Neural cell (in vitro differentiated cells): ENCODE measurements around the gene HDAC9. TPM values are rescaled to one million over a fixed set of nuclear protein-coding genes. Genes with fewer than 3 reads are reported as not detected.

Source experiments
- H2AFZ ChIP-seq: fragments of 200-600, 300-800 bp; sonication (generic), shearing (Covaris generic); 2 replicates; pipeline ENCODE4 v1.6.0; 2014; ENCODE audit warnings: low read depth, mild to moderate bottlenecking, antibody characterized with exemption, low read length, moderate library complexity
- H3F3A ChIP-seq: fragments of 200-600 bp; shearing (Covaris generic); 2 replicates; pipeline ENCODE4 v1.6.1; 2016; ENCODE audit warnings: mild to moderate bottlenecking, moderate library complexity, mixed read lengths, antibody characterized with exemption, low read length; ENCODE audit not compliant: insufficient read depth, poor library complexity, severe bottlenecking
- H3K27ac ChIP-seq: fragments of 200-600, 300-800 bp; sonication (generic), shearing (Covaris generic); 2 replicates; pipeline ENCODE4 v1.5.1; 2014; ENCODE audit warnings: mild to moderate bottlenecking, low read length, moderate library complexity
- H3K27me3 ChIP-seq: fragments of 300-800, 200-600 bp; sonication (generic), shearing (Covaris generic); 2 replicates; pipeline ENCODE4 v1.6.0; 2014; ENCODE audit warnings: mild to moderate bottlenecking, low read depth, low read length, moderate library complexity; ENCODE audit not compliant: insufficient read depth
- H3K36me3 ChIP-seq: fragments of 300-800, 200-600 bp; sonication (generic), shearing (Covaris generic); 2 replicates; pipeline ENCODE4 v1.5.1; 2014; ENCODE audit warnings: mild to moderate bottlenecking, antibody characterized with exemption, low read length, moderate library complexity; ENCODE audit not compliant: insufficient read depth
- H3K4me2 ChIP-seq: fragments of 300-800, 200-600 bp; sonication (generic), shearing (Covaris generic); 2 replicates; pipeline ENCODE4 v1.6.0; 2014; ENCODE audit warnings: mild to moderate bottlenecking, low read length
- H3K4me3 ChIP-seq: fragments of 300-800, 200-600 bp; sonication (generic), shearing (Covaris generic); 2 replicates; pipeline ENCODE4 v1.5.1; 2014; ENCODE audit warnings: mild to moderate bottlenecking, low read length, moderate library complexity
- H3K79me2 ChIP-seq: fragments of 200-600 bp; shearing (Covaris generic); replicated peaks from 2 replicates; pipeline ENCODE4 v1.6.0; 2014; ENCODE audit warnings: mild to moderate bottlenecking, low read length, moderate library complexity; ENCODE audit not compliant: insufficient read depth
- H3K9ac ChIP-seq: fragments of 300-800, 200-600 bp; sonication (generic), shearing (Covaris generic); 2 replicates; pipeline ENCODE4 v1.6.1; 2016; ENCODE audit warnings: mild to moderate bottlenecking, low read length, mixed read lengths
- H3K9me2 ChIP-seq: fragments of 200-600 bp; shearing (Covaris generic); 2 replicates; pipeline ENCODE4 v1.6.1; 2016; ENCODE audit warnings: mild to moderate bottlenecking, low read length, mixed read lengths; ENCODE audit not compliant: insufficient read depth
- H3K9me3 ChIP-seq: fragments of 200-600, 300-800 bp; sonication (generic), shearing (Covaris generic); 2 replicates; pipeline ENCODE4 v1.6.1; 2016; ENCODE audit warnings: mild to moderate bottlenecking, mixed run types, low read length, moderate library complexity, mixed read lengths
- H4K20me1 ChIP-seq: fragments of 200-600 bp; shearing (Covaris generic); 2 replicates; pipeline ENCODE4 v1.6.1; 2016; ENCODE audit warnings: mild to moderate bottlenecking, mixed run types; ENCODE audit not compliant: insufficient read depth
- CTCF ChIP-seq: fragments of 450-650 bp; IDR thresholded peaks from 2 replicates; pipeline ENCODE4 v1.5.1; 2014; ENCODE audit warnings: antibody characterized with exemption, mild to moderate bottlenecking, moderate library complexity; ENCODE audit not compliant: poor library complexity, severe bottlenecking
- EP300 ChIP-seq: fragments of 450-650 bp; conservative IDR thresholded peaks from 2 replicates; pipeline ENCODE4 v1.6.1; 2014; ENCODE audit warnings: antibody characterized with exemption, mild to moderate bottlenecking, moderate library complexity; ENCODE audit not compliant: poor library complexity, severe bottlenecking
- EZH2 ChIP-seq: fragments of 200-600, 300-800 bp; shearing (Covaris generic), sonication (generic); IDR thresholded peaks from 2 replicates; pipeline ENCODE4 v1.6.1; 2014; ENCODE audit warnings: antibody characterized with exemption, low read length, borderline replicate concordance, mild to moderate bottlenecking; ENCODE audit not compliant: insufficient read depth, poor library complexity, severe bottlenecking
- MXI1 ChIP-seq: fragments of 450-650 bp; conservative IDR thresholded peaks from 2 replicates; pipeline ENCODE4 v1.6.1; 2014; ENCODE audit warnings: antibody characterized with exemption, mild to moderate bottlenecking; ENCODE audit not compliant: poor library complexity, severe bottlenecking
- POLR2AphosphoS5 ChIP-seq: IDR thresholded peaks from 2 replicates; pipeline ENCODE4 v1.6.1; 2012
- RAD21 ChIP-seq: fragments of 450-650 bp; conservative IDR thresholded peaks from 2 replicates; pipeline ENCODE4 v1.6.1; 2014; ENCODE audit warnings: antibody characterized with exemption, mild to moderate bottlenecking, moderate library complexity
- REST ChIP-seq: IDR thresholded peaks from 2 replicates; pipeline ENCODE4 v1.6.1; 2012; ENCODE audit warnings: borderline replicate concordance
- SMC3 ChIP-seq: fragments of 450-650 bp; conservative IDR thresholded peaks from 2 replicates; pipeline ENCODE4 v1.6.1; 2014; ENCODE audit warnings: antibody characterized with exemption, mild to moderate bottlenecking, moderate library complexity; ENCODE audit not compliant: poor library complexity
- TAF1 ChIP-seq: IDR thresholded peaks from 2 replicates; pipeline ENCODE4 v1.6.1; 2012; ENCODE audit warnings: low read depth
- polyA plus RNA-seq: library from polyadenylated mRNA; depleted of rRNA; stranded (reverse); fragments of >200 nt; gene quantifications from 2 replicates; pipeline ENCODE4 v1.2.3, GENCODE V29; 2014

Gene HDAC9
- polyA plus RNA-seq, 1 donor from 2014 or later = 15.9 TPM

GRCh38 chr7:18520450-18521235 lies 25.1 kb downstream of the HDAC9 start:
- no peaks in the 10 kb centered on the region for H3K79me2 ChIP-seq
- H3K4me3 ChIP-seq = no peak overlapping the region
- H3K9me3 ChIP-seq = no peaks in the 10 kb centered on the region
- no peaks in the 10 kb centered on the region for H4K20me1 ChIP-seq
- no peaks in the 10 kb centered on the region for H3K27me3 ChIP-seq
- H3K27ac ChIP-seq = no peak overlapping the region
- H3K9me2 ChIP-seq = no peaks in the 10 kb centered on the region
- H3K36me3 ChIP-seq = no peaks in the 10 kb centered on the region
- no peak overlapping the region for H2AFZ ChIP-seq
- TF ChIP-seq CTCF = no peak
- TF ChIP-seq POLR2AphosphoS5 = no peak
- no peak for TF ChIP-seq EP300
- TF ChIP-seq EZH2 = no peak
- TF ChIP-seq MXI1 = no peak
- no peak for TF ChIP-seq REST
- no peak for TF ChIP-seq SMC3
- no peak for TF ChIP-seq RAD21
- TF ChIP-seq TAF1 = no peak
- no peaks in the 10 kb centered on the region for H3F3A ChIP-seq
- H3K9ac ChIP-seq = no peak overlapping the region
- no peak overlapping the region for H3K4me2 ChIP-seq

- H3K9me3 ChIP-seq = no peaks in the 10 kb centered on the region
- no peaks in the 10 kb centered on the region for H3K36me3 ChIP-seq
- H4K20me1 ChIP-seq = no peaks in the 10 kb centered on the region
- no peak overlapping the region for H2AFZ ChIP-seq
- H3K4me2 ChIP-seq = no peak overlapping the region
- no peaks in the 10 kb centered on the region for H3K79me2 ChIP-seq
- no peak overlapping the region for H3K4me3 ChIP-seq
- no peaks in the 10 kb centered on the region for H3K9me2 ChIP-seq
- no peak for TF ChIP-seq POLR2AphosphoS5
- TF ChIP-seq TAF1 = no peak
- no peak for TF ChIP-seq SMC3
- no peak for TF ChIP-seq EZH2
- TF ChIP-seq REST = no peak
- no peak for TF ChIP-seq CTCF
- TF ChIP-seq RAD21 = no peak
- no peak for TF ChIP-seq MXI1
- no peak for TF ChIP-seq EP300
- no peaks in the 10 kb centered on the region for H3F3A ChIP-seq
- no peak overlapping the region for H3K9ac ChIP-seq
- no peak overlapping the region for H3K27ac ChIP-seq
- H3K27me3 ChIP-seq = no peaks in the 10 kb centered on the region
Measured at GRCh38 chr7:18521236-18521589, 25.7 kb downstream of the HDAC9 start.
